Measurements from ENCODE around the gene SLC38A3. TPM values are rescaled to one million over a fixed set of nuclear protein-coding genes. Genes with fewer than 3 reads are reported as not detected.

SLC38A3 gene
- total RNA-seq, 2 donors from 2014 or later: 0.28 TPM; not detected in 1

- Histone ChIP-seq H3K4me1 (ENCODE audit: control insufficient read depth in 1 of 2, low read depth in 2 of 2) (peaks cover 24 to 76% of the 10 kb centered on the region in 2 donors), H3K36me3 (no peaks in the 10 kb centered on the region), H3K27me3 (replicated peaks; ENCODE audit: insufficient read depth) (no peaks in the 10 kb centered on the region), H3K9me3 (no peaks in the 10 kb centered on the region), H3K27ac (peak overlapping the region; percentile 64 to 72), H3K4me3 (peak overlapping the region; percentile 69)
- TF ChIP-seq CTCF (IDR thresholded peaks at IDR 0.05): no peak
- ATAC-seq (ENCODE audit: insufficient number of reproducible peaks, low FRiP score, low read depth): no peak
- no peak for DNase-seq (ENCODE audit: low spot score)
These were observed 47.1 kb upstream of the SLC38A3 start for GRCh38 chr3:50157827-50158529.

GRCh38 chr3:50158530-50159146 is 46.4 kb upstream of the SLC38A3 start:
- Histone ChIP-seq H3K27me3 (replicated peaks; ENCODE audit: insufficient read depth) (no peaks in the 10 kb centered on the region), H3K27ac (peak overlapping the region; percentile 64 to 72), H3K9me3 (no peaks in the 10 kb centered on the region), H3K4me3 (no peak overlapping the region), H3K4me1 (ENCODE audit: control insufficient read depth in 1 of 2, low read depth in 2 of 2) (peaks cover 29 to 83% of the 10 kb centered on the region in 2 donors), H3K36me3 (no peaks in the 10 kb centered on the region)
- DNase-seq (ENCODE audit: low spot score): no peak
- ATAC-seq (ENCODE audit: insufficient number of reproducible peaks, low FRiP score, low read depth): no peak
- TF ChIP-seq CTCF (IDR thresholded peaks at IDR 0.05): no peak

GRCh38 chr3:50160561-50160983 is 44.5 kb upstream of the SLC38A3 start:
- no peak overlapping the region for H3K4me3 ChIP-seq
- TF ChIP-seq CTCF (IDR thresholded peaks at IDR 0.05): no peak
- DNase-seq (ENCODE audit: low spot score) (no peak), ATAC-seq (ENCODE audit: insufficient number of reproducible peaks, low FRiP score, low read depth) (no peak)
- peak overlapping the region in 1 of 2 donors; percentile 92 for H3K27ac ChIP-seq
- H3K36me3 ChIP-seq: no peaks in the 10 kb centered on the region
- no peaks in the 10 kb centered on the region for H3K27me3 ChIP-seq (replicated peaks; ENCODE audit: insufficient read depth)
- H3K9me3 ChIP-seq: no peaks in the 10 kb centered on the region
- peaks cover 45 to 95% of the 10 kb centered on the region in 2 donors for H3K4me1 ChIP-seq (ENCODE audit: control insufficient read depth in 1 of 2, low read depth in 2 of 2)

- no peaks in the 10 kb centered on the region for H3K36me3 ChIP-seq
- TF ChIP-seq CTCF (IDR thresholded peaks at IDR 0.05): no peak
- H3K4me1 ChIP-seq (ENCODE audit: control insufficient read depth in 1 of 2, low read depth in 2 of 2): peaks cover 48 to 95% of the 10 kb centered on the region in 2 donors
- no peaks in the 10 kb centered on the region for H3K9me3 ChIP-seq
- no peaks in the 10 kb centered on the region for H3K27me3 ChIP-seq (replicated peaks; ENCODE audit: insufficient read depth)
- no peak for ATAC-seq (ENCODE audit: insufficient number of reproducible peaks, low FRiP score, low read depth)
- no peak overlapping the region for H3K4me3 ChIP-seq
- peak overlapping the region; percentile 22 to 92 for H3K27ac ChIP-seq
- DNase-seq (ENCODE audit: low spot score): no peak
These were observed 43.8 kb upstream of the SLC38A3 start for GRCh38 chr3:50161320-50161719.

- Histone ChIP-seq H3K27ac (peak overlapping the region; percentile 83 to 92), H3K9me3 (no peaks in the 10 kb centered on the region), H3K4me3 (no peak overlapping the region), H3K4me1 (ENCODE audit: control insufficient read depth in 1 of 2, low read depth in 2 of 2) (peaks cover 57 to 95% of the 10 kb centered on the region in 2 donors), H3K36me3 (no peaks in the 10 kb centered on the region), H3K27me3 (replicated peaks; ENCODE audit: insufficient read depth) (no peaks in the 10 kb centered on the region)
- DNase-seq (ENCODE audit: low spot score) (no peak), ATAC-seq (ENCODE audit: insufficient number of reproducible peaks, low FRiP score, low read depth) (no peak)
- TF ChIP-seq CTCF (IDR thresholded peaks at IDR 0.05): no peak
These were observed 42.8 kb upstream of the SLC38A3 start for GRCh38 chr3:50162034-50162883.

Data from thoracic aorta (tissue), 2 donors.